Thyroid gland (tissue), 4 donors: ENCODE measurements around the gene MYPN.
"Not testable (repeated sequence)": the region's sequence is repeated elsewhere in the genome, so short reads cannot be mapped to it uniquely, and the experiment has no call there.

Experiments
- CTCF ChIP-seq, 6 experiments: fragments of 200-600 bp in 3 of 6; fragments of 450-650 bp in 3 of 6; sonication (generic) in 3 of 6; IDR thresholded peaks; one replicate each; pipeline ENCODE4 v1.5.1; 2016 to 2019; ENCODE audit warnings: antibody characterized with exemption in 6 of 6, mild to moderate bottlenecking in 2 of 6, inconsistent platforms in 1 of 6, moderate library complexity in 1 of 6
- POLR2A ChIP-seq, 2 donors: fragments of 450-650 bp; IDR thresholded peaks; one replicate each; pipeline ENCODE4 v1.6.1; 2017; ENCODE audit warnings: antibody characterized with exemption in 2 of 2, mild to moderate bottlenecking in 2 of 2, moderate library complexity in 1 of 2

DNA sequence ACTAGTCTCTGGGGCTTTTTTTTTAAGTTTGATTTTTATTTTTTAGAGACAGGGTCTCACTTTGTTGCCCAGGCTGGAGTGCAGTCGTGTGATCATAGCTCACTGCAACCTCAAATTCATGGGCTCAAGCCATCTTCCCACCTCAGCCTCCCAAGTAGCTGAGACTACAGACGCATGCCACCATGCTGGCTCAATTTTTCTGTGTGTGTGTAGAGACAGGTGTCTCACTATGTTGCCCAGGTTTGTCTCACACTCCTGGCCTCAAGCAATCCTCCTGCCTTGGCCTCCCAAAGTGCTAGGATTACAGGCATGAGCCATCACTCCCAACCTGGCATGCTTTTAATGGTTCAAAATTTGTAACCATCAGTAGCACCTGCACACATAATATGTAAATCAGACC lies 86.5 kb downstream of the MYPN start:
- not testable (repeated sequence) for TF ChIP-seq CTCF, POLR2A (IDR thresholded peaks at IDR 0.05)
